Heart left ventricle (tissue), 16 donors: ENCODE results near the gene SKOR1. TPM values are rescaled to one million over a fixed set of nuclear protein-coding genes. Genes with fewer than 3 reads are reported as not detected.

Experiments
- ATAC-seq, 4 donors: fragments of 200-7000 bp; cut with Tn5 transposase; one replicate each; pipeline ENCODE4 v1.9.1; 2020 to 2022; ENCODE audit warnings: moderate library complexity in 4 of 4, mild to moderate bottlenecking in 3 of 4, moderate number of reproducible peaks in 1 of 4
- DNase-seq, 5 donors: peaks; one replicate each; pipeline ENCODE4 v3.0.0-alpha.2; 2020
- H3K27ac ChIP-seq, 12 donors: fragments of 200-600 bp; sonication (generic) in 4 of 12; one replicate each; pipeline versions ENCODE4 v1.5.0 to v1.8.0; 2016 to 2022; ENCODE audit warnings: mild to moderate bottlenecking in 2 of 12
- H3K27me3 ChIP-seq, 9 donors: fragments of 200-600 bp; sonication (generic) in 2 of 9; one replicate each; pipeline versions ENCODE4 v1.5.1 to v1.8.0; 2016 to 2022; ENCODE audit warnings: mild to moderate bottlenecking in 3 of 9
- H3K36me3 ChIP-seq, 9 donors: fragments of 200-600 bp; sonication (generic) in 2 of 9; one replicate each; pipeline versions ENCODE4 v1.5.0 to v1.8.0; 2018 to 2022; ENCODE audit warnings: mild to moderate bottlenecking in 2 of 9
- H3K4me1 ChIP-seq, 12 donors: fragments of 200-600 bp; sonication (generic) in 4 of 12; one replicate each; pipeline versions ENCODE4 v1.5.0 to v1.8.0; 2016 to 2022; ENCODE audit warnings: mild to moderate bottlenecking in 3 of 12
- H3K4me3 ChIP-seq, 12 donors: fragments of 200-600 bp; sonication (generic) in 4 of 12; one replicate each; pipeline versions ENCODE4 v1.5.0 to v1.8.0; 2017 to 2022; ENCODE audit warnings: mild to moderate bottlenecking in 9 of 12, moderate library complexity in 4 of 12
- H3K9me3 ChIP-seq, 12 donors: fragments of 200-600 bp; sonication (generic) in 4 of 12; one replicate each; pipeline versions ENCODE4 v1.5.0 to v1.8.0; 2016 to 2022; ENCODE audit warnings: mild to moderate bottlenecking in 1 of 12
- POLR2A ChIP-seq, 2 donors: fragments of 450-650 bp; IDR thresholded peaks; one replicate each; pipeline ENCODE4 v1.6.1; 2017; ENCODE audit warnings: antibody characterized with exemption in 2 of 2, mild to moderate bottlenecking in 2 of 2, moderate library complexity in 2 of 2
- WGBS, 4 donors: extraction: QIAGEN DNeasy Blood & Tissue Kit in 2 of 4; methylation state at CpG; one replicate each; pipeline versions ENCODE4 v1.1.5 to v1.1.7; 2013 to 2018; 5-methylcytosine and 5-hydroxymethylcytosine counted together
- intact Hi-C, 10 donors: fragments of 100-400 bp; cut with DNase I; formaldehyde crosslinking; loops; one replicate each; pipeline versions ENCODE4 v1.11.1 to v1.14.2; 2022
- polyA plus RNA-seq, 2 donors: library from polyadenylated mRNA; stranded (reverse); fragments of 200-250 nt; gene quantifications; one replicate each; pipeline ENCODE4 v1.2.3, GENCODE V29; 2013
- total RNA-seq, 9 donors: library from RNA; depleted of rRNA in 2 of 9; stranded (reverse); fragments of >200 nt in 2 of 9; fragmentation: NEBNext Ultra II Directional in 3 of 9; extraction: Animal tissue kit (Norgen Biotek cat#: 25700) in 3 of 9; gene quantifications; one replicate each; pipeline versions ENCODE4 v1.1.0 to v1.2.4, GENCODE V29; 2016 to 2023
- TF ChIP-seq, protein P1 (sequence below), 12 donors: fragments of 200-600 bp; sonication (generic) in 4 of 12; IDR thresholded peaks; one replicate each; pipeline versions ENCODE4 v1.5.0 to v1.8.0; 2018 to 2022; ENCODE audit warnings: antibody characterized with exemption in 12 of 12, mild to moderate bottlenecking in 5 of 12
- donor health status: ischemic (EF 13 %, LVEDD 7.1; RV severe dilation, severe dysfunction).
- donor health status: healthy with polysubstance abuse.
- donor health status: DM: no; HTN: yes; CAD: no.
- donor health status: DM: no; HTN: no; CAD: no.
- donor health status: ischemic (EF 25% LVEDD 6.9; RV normal size, moderate dysfunction).
- donor health status: ischemic (EF 25% LVEDD 5.7; RV mildly dilated, moderate dysfunction).
- donor health status: healthy.
- donor health status: DM: yes; HTN: yes; CAD: no.
- donor health status: ischemic (EF 35%, LVEDD 5.7; RV mildly dilated, moderate dysfunction).
- donor health status: nonischemic (EF 11% LVEDD 7.7; RV severe dilation, severe dysfunction).
- donor health status: DM: yes; HTN: yes; CAD: no.
- donor health status: PGD.
- donor health status: ischemic (EF 29% LVEDD 5.4; RV normal size, mild dysfunction).
- donor health status: nonischemic (EF 23%, LVEDD 6.1; RV moderate dilation, normal function).

Gene SKOR1
- total and polyA plus RNA-seq, 11 donors = 0.07 to 0.27 (median 0.19) TPM; not detected in 2

DNA sequence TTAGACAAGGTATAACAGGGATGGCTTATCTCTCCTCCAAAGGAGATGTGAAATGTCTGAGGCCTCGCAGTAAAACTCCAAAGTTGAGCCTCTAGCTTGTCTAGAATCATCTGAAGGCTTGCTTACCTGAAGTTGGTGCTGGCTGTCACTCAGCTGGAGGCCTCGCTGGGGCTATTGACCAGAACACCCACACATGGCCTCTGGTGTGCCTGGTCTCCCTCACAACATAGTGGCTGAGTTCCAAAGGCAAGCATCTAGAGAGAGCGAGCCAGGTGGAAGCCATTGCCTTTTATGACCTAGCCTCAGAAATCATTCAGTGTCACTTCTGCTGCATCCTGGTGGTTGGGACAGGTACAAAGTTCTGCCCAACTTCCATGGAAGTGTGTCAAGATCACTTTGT lies 31.9 kb downstream of the SKOR1 start:
- Histone ChIP-seq H3K4me1 (no peaks in the 10 kb centered on the region), H3K9me3 (no peaks in the 10 kb centered on the region), H3K27ac (no peak overlapping the region), H3K36me3 (no peaks in the 10 kb centered on the region), H3K27me3 (no peaks in the 10 kb centered on the region), H3K4me3 (no peak overlapping the region)
- no peak for ATAC-seq
- WGBS, 4 donors = 87 to 96% (median 91%) methylated on average over 3 of the region's 3 CpGs
- TF ChIP-seq, protein P1, sequence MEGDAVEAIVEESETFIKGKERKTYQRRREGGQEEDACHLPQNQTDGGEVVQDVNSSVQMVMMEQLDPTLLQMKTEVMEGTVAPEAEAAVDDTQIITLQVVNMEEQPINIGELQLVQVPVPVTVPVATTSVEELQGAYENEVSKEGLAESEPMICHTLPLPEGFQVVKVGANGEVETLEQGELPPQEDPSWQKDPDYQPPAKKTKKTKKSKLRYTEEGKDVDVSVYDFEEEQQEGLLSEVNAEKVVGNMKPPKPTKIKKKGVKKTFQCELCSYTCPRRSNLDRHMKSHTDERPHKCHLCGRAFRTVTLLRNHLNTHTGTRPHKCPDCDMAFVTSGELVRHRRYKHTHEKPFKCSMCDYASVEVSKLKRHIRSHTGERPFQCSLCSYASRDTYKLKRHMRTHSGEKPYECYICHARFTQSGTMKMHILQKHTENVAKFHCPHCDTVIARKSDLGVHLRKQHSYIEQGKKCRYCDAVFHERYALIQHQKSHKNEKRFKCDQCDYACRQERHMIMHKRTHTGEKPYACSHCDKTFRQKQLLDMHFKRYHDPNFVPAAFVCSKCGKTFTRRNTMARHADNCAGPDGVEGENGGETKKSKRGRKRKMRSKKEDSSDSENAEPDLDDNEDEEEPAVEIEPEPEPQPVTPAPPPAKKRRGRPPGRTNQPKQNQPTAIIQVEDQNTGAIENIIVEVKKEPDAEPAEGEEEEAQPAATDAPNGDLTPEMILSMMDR (IDR thresholded peaks at IDR 0.05) = no peak
- TF ChIP-seq POLR2A (IDR thresholded peaks at IDR 0.05) = no peak
- no peak for DNase-seq
- intact Hi-C loops = no loop called here

DNA sequence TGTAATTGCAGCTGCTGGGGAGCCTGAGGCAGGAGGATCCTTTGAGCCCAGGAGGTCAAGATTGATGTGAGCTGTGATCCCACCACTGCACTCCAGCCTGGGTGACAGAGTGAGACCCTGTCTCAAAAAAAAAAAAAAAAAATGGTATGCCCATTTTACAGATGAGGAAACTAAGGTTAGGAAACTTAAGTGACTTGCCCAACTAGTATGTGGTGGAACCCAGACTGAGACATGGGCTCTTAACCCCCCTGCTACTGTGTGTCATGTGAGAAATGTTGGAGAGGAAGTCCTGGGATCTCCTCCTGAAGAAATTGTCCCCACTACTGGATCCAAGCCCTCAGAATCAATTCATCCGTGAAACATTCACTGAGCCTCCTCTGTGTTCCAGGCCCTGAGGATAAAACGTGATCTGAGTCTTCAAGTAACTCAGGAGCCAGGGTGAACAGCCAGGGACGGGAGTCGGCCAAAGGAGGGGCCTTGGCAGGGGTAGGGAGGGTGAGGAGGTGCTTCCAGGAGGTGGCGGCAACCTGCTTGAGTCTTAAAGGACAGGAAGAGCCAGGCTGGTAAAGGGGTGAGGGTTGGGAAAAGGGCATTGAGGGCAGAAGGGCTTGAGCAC lies 34.1 kb downstream of the SKOR1 start:
- TF ChIP-seq POLR2A (IDR thresholded peaks at IDR 0.05) = no peak
- TF ChIP-seq, protein P1 (IDR thresholded peaks at IDR 0.05) = no peak
- peaks cover 0 to 15% (median 10%) of the 10 kb centered on the region in 12 donors for H3K4me1 ChIP-seq
- H3K4me3 ChIP-seq = no peak overlapping the region
- no peaks in the 10 kb centered on the region for H3K9me3 ChIP-seq
- intact Hi-C loops = no loop called here
- 78 to 88% (median 81%) methylated on average over 5 of the region's 5 CpGs for WGBS, 4 donors
- DNase-seq = no peak
- no peak for ATAC-seq
- H3K27ac ChIP-seq = no peak overlapping the region
- peaks cover 0 to 2% (median 0%) of the 10 kb centered on the region in 9 donors for H3K27me3 ChIP-seq
- no peaks in the 10 kb centered on the region for H3K36me3 ChIP-seq

DNA sequence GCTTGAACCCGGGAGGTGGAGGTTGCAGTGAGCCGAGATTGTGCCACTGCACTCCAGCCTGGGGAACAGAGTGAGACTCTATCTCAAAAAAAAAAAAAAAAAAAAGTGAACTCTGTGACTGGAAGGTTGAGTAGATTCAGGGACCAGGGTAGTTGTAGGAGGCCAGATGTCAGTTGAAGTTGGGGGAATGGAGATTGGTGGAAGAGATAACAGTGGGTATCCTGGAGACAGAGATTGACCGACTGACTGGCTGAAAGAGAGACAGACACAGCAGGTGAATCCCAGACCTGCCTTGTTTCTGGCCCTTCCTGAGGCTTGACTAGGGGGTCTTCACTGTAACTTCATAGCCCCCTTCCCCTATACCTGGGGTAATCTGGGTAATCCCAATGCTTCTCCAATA lies 36.7 kb downstream of the SKOR1 start:
- ATAC-seq (no peak), DNase-seq (no peak)
- 91 to 94% (median 93%) methylated on average over 3 of the region's 3 CpGs for WGBS, 4 donors
- Histone ChIP-seq H3K4me1 (peaks cover 0 to 15% (median 10%) of the 10 kb centered on the region in 12 donors), H3K36me3 (no peaks in the 10 kb centered on the region), H3K27me3 (peaks cover 0 to 2% (median 0%) of the 10 kb centered on the region in 9 donors), H3K27ac (no peak overlapping the region), H3K9me3 (no peaks in the 10 kb centered on the region), H3K4me3 (no peak overlapping the region)
- intact Hi-C loops = loop anchor here (2.0 to 10.0 kb wide), 11 partner anchors 183 to 350 kb away; partner anchors contain the start of genes PIAS1 (in 5 of the 10) and CALML4 (in 1 of the 10)
- no peak for TF ChIP-seq POLR2A (IDR thresholded peaks at IDR 0.05)
- TF ChIP-seq, protein P1 (IDR thresholded peaks at IDR 0.05) = no peak

DNA sequence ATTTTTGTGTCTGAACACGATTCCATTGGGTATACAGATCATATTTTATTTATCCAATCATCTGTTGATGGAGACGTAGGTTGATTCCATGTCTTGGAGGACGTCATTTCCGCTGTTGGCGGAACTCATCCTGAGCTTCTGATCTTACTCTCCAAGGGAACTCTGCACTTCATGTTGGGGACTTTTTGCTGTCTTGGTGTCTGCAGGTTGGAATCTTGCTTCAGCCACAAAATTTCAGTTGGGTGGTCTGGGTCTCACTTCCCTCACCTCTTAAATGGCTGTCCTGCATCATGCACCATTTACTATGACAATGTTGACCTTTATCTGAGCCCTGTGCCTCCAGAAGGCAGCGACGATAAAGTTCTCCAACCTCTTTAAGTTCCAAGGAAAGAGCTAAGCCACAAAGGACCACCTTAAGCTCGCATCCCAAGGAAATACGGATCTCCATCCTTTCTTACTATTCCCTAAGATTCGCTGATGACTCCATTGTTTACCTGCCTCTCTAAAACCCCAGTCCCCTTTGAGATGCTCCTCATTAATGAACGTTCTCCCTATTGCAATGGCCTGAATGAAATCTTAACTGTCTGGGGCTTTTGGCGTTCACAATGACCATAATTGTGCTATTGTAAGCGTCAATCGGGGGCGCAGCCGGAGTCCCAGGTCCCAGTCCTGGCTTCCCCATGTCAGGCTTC lies 37.6 kb downstream of the SKOR1 start:
- Histone ChIP-seq H3K27ac (peak overlapping the region in 5 of 12 donors; percentile 5 to 75 (median 39)), H3K36me3 (no peaks in the 10 kb centered on the region), H3K9me3 (no peaks in the 10 kb centered on the region), H3K4me3 (peak overlapping the region in 10 of 12 donors; percentile 34 to 61 (median 54)), H3K4me1 (peaks cover 0 to 15% (median 10%) of the 10 kb centered on the region in 12 donors), H3K27me3 (peaks cover 0 to 2% (median 0%) of the 10 kb centered on the region in 9 donors)
- intact Hi-C loops = loop anchor here (1.0 to 10.0 kb wide), 13 partner anchors 182 to 349 kb away; partner anchors contain the start of genes PIAS1 (in 5 of the 10) and CALML4 (in 1 of the 10)
- no peak for ATAC-seq
- TF ChIP-seq, protein P1 (IDR thresholded peaks at IDR 0.05) = no peak
- TF ChIP-seq POLR2A (IDR thresholded peaks at IDR 0.05) = no peak
- 56 to 65% (median 62%) methylated on average over 13 to 16 of the region's 16 CpGs for WGBS, 4 donors
- no peak for DNase-seq
